Prostate gland (tissue), 2 donors: ENCODE results near the gene PLA2G2C. TPM values are rescaled to one million over a fixed set of nuclear protein-coding genes. Genes with fewer than 3 reads are reported as not detected.

Experiments used
- DNase-seq: peaks from one replicate; pipeline ENCODE4 v3.0.0-alpha.2; 2019; ENCODE audit warnings: low spot score
- H3K27ac ChIP-seq, 2 donors: fragments of 200-600 bp; sonication (generic); 2 replicates each; pipeline ENCODE4 v1.5.1; 2017 to 2019
- H3K27me3 ChIP-seq: fragments of 200-600 bp; sonication (generic); replicated peaks from 2 replicates; pipeline ENCODE4 v1.5.1; 2019; ENCODE audit not compliant: insufficient read depth
- H3K36me3 ChIP-seq, 2 donors: fragments of 200-600 bp; sonication (generic); 1 replicate in 1 of 2; 2 replicates in 1 of 2; pipeline versions ENCODE4 v1.5.1 to v1.8.1; 2017 to 2019
- H3K4me1 ChIP-seq: fragments of 200-600 bp; sonication (generic); replicated peaks from 2 replicates; pipeline ENCODE4 v1.5.1; 2019
- H3K4me3 ChIP-seq, 2 donors: fragments of 200-600 bp; sonication (generic); 2 replicates each; pipeline ENCODE4 v1.5.1; 2017 to 2019
- H3K9me3 ChIP-seq: fragments of 200-600 bp; sonication (generic); 2 replicates; pipeline ENCODE4 v1.5.1; 2017
- POLR2A ChIP-seq: fragments of 450-650 bp; IDR thresholded peaks from one replicate; pipeline ENCODE4 v1.6.1; 2016; ENCODE audit warnings: antibody characterized with exemption, mild to moderate bottlenecking
- POLR2AphosphoS5 ChIP-seq: sonication (generic); formaldehyde crosslinking; IDR thresholded peaks from one replicate; pipeline ENCODE4 v1.6.1; 2017; ENCODE audit warnings: antibody characterized with exemption
- WGBS: methylation state at CpG from one replicate; pipeline ENCODE4 v1.1.5; 2018; 5-methylcytosine and 5-hydroxymethylcytosine counted together
- intact Hi-C: fragments of 100-400 bp; cut with DNase I; formaldehyde crosslinking; loops from one replicate; pipeline ENCODE4 v1.14.2; 2022
- total RNA-seq, 2 donors: library from RNA; depleted of rRNA; stranded (reverse); fragments of >200 nt; gene quantifications; one replicate each; pipeline ENCODE4 v1.1.0, GENCODE V29; 2016
- TF ChIP-seq, protein P1 (sequence below), 4 experiments: fragments of 200-600 bp in 2 of 4; fragments of 450-650 bp in 2 of 4; sonication (generic) in 2 of 4; IDR thresholded peaks; 1 replicate in 3 of 4; 2 replicates in 1 of 4; pipeline ENCODE4 v1.5.1; 2016 to 2019; ENCODE audit warnings: antibody characterized with exemption in 4 of 4, mild to moderate bottlenecking in 2 of 4, moderate library complexity in 2 of 4

PLA2G2C gene
- total RNA-seq, 2 donors from 2014 or later, result 0.23 TPM; not detected in 1

DNA sequence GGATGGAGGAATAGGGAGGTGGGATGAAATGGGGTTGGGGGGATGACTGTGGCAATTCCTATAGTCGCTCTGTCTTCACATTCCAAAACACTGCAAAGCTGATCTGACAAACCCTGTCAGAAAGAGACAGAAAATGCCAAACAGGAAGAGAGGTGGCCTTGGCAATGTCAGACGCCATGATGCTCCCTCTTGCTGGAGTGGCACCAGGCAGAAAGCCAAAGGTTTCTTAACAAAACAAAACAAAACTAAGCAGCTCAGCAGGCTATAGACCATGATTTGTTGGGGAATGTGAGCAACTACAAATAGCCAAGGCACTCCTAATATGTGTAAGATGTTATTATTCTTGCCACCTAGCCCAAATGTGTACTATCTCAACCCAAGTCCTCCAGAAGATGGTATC, 42.9 kb upstream of the PLA2G2C start:
- Histone ChIP-seq H3K4me1 (no peaks in the 10 kb centered on the region), H3K27me3 (no peaks in the 10 kb centered on the region), H3K27ac (no peak overlapping the region), H3K9me3 (no peaks in the 10 kb centered on the region), H3K36me3 (no peaks in the 10 kb centered on the region), H3K4me3 (no peak overlapping the region)
- WGBS, result 42% methylated on average over 2 of the region's 2 CpGs
- TF ChIP-seq, protein P1, sequence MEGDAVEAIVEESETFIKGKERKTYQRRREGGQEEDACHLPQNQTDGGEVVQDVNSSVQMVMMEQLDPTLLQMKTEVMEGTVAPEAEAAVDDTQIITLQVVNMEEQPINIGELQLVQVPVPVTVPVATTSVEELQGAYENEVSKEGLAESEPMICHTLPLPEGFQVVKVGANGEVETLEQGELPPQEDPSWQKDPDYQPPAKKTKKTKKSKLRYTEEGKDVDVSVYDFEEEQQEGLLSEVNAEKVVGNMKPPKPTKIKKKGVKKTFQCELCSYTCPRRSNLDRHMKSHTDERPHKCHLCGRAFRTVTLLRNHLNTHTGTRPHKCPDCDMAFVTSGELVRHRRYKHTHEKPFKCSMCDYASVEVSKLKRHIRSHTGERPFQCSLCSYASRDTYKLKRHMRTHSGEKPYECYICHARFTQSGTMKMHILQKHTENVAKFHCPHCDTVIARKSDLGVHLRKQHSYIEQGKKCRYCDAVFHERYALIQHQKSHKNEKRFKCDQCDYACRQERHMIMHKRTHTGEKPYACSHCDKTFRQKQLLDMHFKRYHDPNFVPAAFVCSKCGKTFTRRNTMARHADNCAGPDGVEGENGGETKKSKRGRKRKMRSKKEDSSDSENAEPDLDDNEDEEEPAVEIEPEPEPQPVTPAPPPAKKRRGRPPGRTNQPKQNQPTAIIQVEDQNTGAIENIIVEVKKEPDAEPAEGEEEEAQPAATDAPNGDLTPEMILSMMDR (IDR thresholded peaks at IDR 0.05), result no peak
- TF ChIP-seq POLR2A (no peak), POLR2AphosphoS5 (no peak)
- DNase-seq, result no peak
- intact Hi-C loops, result no loop called here

DNA sequence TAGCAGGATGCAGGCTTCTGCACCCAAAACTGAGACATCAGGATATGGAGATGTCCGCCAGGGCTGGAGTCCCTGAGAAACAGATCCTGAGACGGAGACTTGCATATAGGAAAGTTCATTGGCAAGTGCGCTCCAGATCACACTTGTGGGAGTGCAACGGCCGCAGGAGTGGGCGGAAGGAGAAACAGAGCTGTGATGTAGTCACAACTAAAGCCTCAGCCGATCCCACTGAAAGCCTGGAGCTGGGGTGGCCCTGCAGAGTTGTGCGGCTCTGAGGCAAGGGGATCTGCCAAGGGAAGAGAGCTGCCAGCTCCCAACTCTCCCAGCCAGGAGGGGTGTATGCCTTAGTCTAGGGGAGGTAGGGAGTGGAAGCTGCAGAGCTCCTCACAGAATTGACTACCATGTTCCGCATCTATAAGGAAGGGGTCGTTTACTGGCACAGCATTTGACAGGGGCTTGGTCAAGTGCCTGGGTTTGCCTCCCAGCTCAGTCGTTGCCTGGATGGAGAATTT, 42.1 kb upstream of the PLA2G2C start:
- no peak for DNase-seq
- no peak overlapping the region for H3K4me3 ChIP-seq
- H3K27ac ChIP-seq, result no peak overlapping the region
- H3K27me3 ChIP-seq, result no peaks in the 10 kb centered on the region
- no peak for TF ChIP-seq POLR2A
- TF ChIP-seq, protein P1 (IDR thresholded peaks at IDR 0.05), result no peak
- TF ChIP-seq POLR2AphosphoS5, result no peak
- no peaks in the 10 kb centered on the region for H3K4me1 ChIP-seq
- no peaks in the 10 kb centered on the region for H3K36me3 ChIP-seq
- no peaks in the 10 kb centered on the region for H3K9me3 ChIP-seq
- WGBS, result 82% methylated on average over 11 of the region's 11 CpGs
- intact Hi-C loops, result no loop called here

DNA sequence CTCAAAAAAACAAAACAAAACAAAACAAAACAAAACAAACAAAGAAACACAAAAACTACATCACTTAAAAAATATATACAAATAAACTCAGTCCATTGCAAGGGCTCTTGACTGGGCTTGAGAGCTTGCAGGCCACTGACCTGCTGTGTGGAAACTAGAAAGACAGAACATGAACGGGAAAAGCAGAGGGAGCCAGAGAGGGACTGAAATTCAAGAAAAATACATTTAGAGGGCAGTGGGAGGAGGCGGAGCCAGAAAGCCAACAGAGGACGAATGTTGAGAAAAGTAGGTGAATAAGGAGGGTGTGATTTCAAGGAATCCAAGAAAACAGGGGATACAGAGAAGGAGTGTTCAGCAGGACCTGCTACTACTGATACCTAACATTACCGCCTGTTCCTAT, 41.4 kb upstream of the PLA2G2C start:
- no peaks in the 10 kb centered on the region for H3K36me3 ChIP-seq
- no peaks in the 10 kb centered on the region for H3K27me3 ChIP-seq
- H3K4me3 ChIP-seq, result no peak overlapping the region
- H3K27ac ChIP-seq, result no peak overlapping the region
- no peaks in the 10 kb centered on the region for H3K9me3 ChIP-seq
- DNase-seq, result no peak
- H3K4me1 ChIP-seq, result no peaks in the 10 kb centered on the region
- TF ChIP-seq, protein P1 (IDR thresholded peaks at IDR 0.05), result no peak
- TF ChIP-seq POLR2A, result no peak
- no peak for TF ChIP-seq POLR2AphosphoS5
- intact Hi-C loops, result no loop called here
- 61% methylated on average over 4 of the region's 4 CpGs for WGBS

DNA sequence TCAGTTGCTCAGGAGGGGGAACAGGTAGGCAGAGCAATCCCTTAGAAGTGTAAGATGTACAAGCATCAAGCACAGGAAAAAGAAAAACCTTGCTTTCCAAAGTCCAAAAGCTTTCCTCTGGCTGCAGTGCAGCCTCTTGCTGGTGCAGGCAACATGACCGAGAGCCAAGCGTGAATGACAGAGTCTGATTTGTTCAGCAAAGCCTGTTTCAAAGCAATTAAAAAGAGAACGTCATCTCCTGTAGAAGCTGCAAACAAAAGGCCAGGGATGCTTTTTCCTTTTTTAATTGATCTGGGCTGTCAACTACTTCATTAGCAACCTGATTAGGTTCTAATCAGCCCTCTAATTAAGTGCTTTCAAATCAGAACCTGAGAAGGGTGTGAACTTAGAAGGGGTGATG, 38.2 kb upstream of the PLA2G2C start:
- Histone ChIP-seq H3K9me3 (no peaks in the 10 kb centered on the region), H3K4me1 (no peaks in the 10 kb centered on the region), H3K27me3 (no peaks in the 10 kb centered on the region), H3K36me3 (no peaks in the 10 kb centered on the region), H3K4me3 (no peak overlapping the region), H3K27ac (no peak overlapping the region)
- 56% methylated on average over 3 of the region's 3 CpGs for WGBS
- no peak for DNase-seq
- TF ChIP-seq, protein P1 (IDR thresholded peaks at IDR 0.05), result no peak
- TF ChIP-seq POLR2AphosphoS5 (no peak), POLR2A (no peak)
- intact Hi-C loops, result no loop called here

DNA sequence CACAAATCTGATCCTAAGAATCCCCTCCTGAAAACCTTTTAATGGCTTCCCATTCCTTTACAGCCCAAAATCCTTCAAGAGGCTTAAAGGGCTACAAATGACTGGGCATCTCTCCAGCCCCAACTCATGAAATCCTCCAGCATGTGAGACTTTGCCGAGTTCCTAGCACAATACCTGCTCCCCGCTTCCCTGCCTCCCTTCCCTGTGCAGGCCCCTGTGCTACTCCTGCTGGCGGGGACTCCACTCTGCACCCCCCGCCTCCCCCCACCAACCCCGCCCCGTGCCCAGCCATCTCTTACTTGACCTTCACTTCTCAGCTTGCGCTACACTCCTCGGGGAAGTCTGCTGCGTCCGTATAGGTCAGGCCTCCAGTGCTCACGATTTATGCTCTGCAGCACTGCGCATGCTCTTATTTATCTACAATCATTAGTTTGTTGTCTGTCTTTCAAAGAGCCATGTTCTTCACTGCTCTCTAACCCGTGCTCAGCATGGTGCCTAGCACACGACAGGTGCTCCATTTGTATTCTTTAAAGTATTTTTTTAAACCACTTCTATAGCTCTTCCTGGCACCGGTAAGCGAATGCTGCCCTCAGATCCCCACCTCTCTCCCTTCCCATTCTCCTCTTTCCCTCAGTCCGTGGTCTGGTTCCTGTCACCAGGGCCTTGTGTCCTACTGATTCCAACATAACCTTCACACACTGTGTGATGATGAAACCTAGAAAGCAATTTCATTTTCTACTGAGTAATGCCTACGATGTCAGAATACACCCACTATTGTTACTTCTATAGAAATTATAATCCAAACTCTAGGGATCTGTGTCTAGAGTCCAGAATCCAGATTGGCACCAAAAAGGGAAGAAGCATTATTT, 37.5 kb upstream of the PLA2G2C start:
- DNase-seq, result no peak
- Histone ChIP-seq H3K27me3 (no peaks in the 10 kb centered on the region), H3K4me1 (no peaks in the 10 kb centered on the region), H3K27ac (no peak overlapping the region), H3K4me3 (no peak overlapping the region), H3K36me3 (no peaks in the 10 kb centered on the region), H3K9me3 (no peaks in the 10 kb centered on the region)
- WGBS, result 43% methylated on average over 18 of the region's 18 CpGs
- intact Hi-C loops, result no loop called here
- no peak for TF ChIP-seq POLR2AphosphoS5
- no peak for TF ChIP-seq POLR2A
- TF ChIP-seq, protein P1 (IDR thresholded peaks at IDR 0.05), result no peak
